DND-41 (cell line): ENCODE measurements around the gene TACO1.

ENCODE experiments used
- ATAC-seq: fragments of 200-7000 bp; cut with Tn5 transposase; 3 replicates; pipeline ENCODE4 v1.9.1; 2021; ENCODE audit warnings: low read depth; ENCODE audit not compliant: insufficient read depth
- DNase-seq: peaks from one replicate; pipeline ENCODE4 v3.0.0-alpha.2; 2020
- H2AFZ ChIP-seq: 2 replicates; pipeline ENCODE4 v1.6.0; 2012; ENCODE audit warnings: low read depth, low read length
- H3K27ac ChIP-seq: 2 replicates; pipeline ENCODE4 v1.5.1; 2012; ENCODE audit warnings: low read length, inconsistent platforms
- H3K27me3 ChIP-seq: fragments of 200-600 bp; sonication (generic); 2 replicates; pipeline ENCODE4 v1.6.0; 2012; ENCODE audit warnings: low read length, mild to moderate bottlenecking, inconsistent platforms; ENCODE audit not compliant: insufficient read depth, poor library complexity
- H3K36me3 ChIP-seq: 2 replicates; pipeline ENCODE4 v1.5.1; 2012; ENCODE audit warnings: low read length, inconsistent platforms; ENCODE audit not compliant: insufficient read depth
- H3K4me1 ChIP-seq: 2 replicates; pipeline ENCODE4 v1.5.1; 2012; ENCODE audit warnings: mild to moderate bottlenecking, low read length; ENCODE audit not compliant: insufficient read depth
- H3K4me2 ChIP-seq: 2 replicates; pipeline ENCODE4 v1.6.0; 2012; ENCODE audit warnings: mild to moderate bottlenecking, moderate library complexity, low read length, inconsistent platforms; ENCODE audit not compliant: insufficient read depth
- H3K4me3 ChIP-seq, 2 experiments: fragments of 200-600 bp in 1 of 2; shearing (Covaris generic) in 1 of 2; 2 replicates each; pipeline ENCODE4 v1.5.1; 2012 to 2016; ENCODE audit warnings: inconsistent platforms in 2 of 2, low read length in 2 of 2, mild to moderate bottlenecking in 2 of 2, low read depth in 1 of 2, moderate library complexity in 1 of 2
- H3K79me2 ChIP-seq: 2 replicates; pipeline ENCODE4 v1.6.0; 2012; ENCODE audit warnings: low read length, inconsistent platforms; ENCODE audit not compliant: insufficient read depth
- H3K9ac ChIP-seq: 2 replicates; pipeline ENCODE4 v1.6.0; 2012; ENCODE audit warnings: low read depth, mild to moderate bottlenecking, inconsistent platforms, low read length, moderate library complexity
- H3K9me3 ChIP-seq: 2 replicates; pipeline ENCODE4 v1.5.1; 2012; ENCODE audit warnings: low read length, moderate library complexity, mild to moderate bottlenecking, inconsistent platforms; ENCODE audit not compliant: insufficient read depth, severe bottlenecking
- H4K20me1 ChIP-seq: 2 replicates; pipeline ENCODE4 v1.6.0; 2012; ENCODE audit warnings: low read length; ENCODE audit not compliant: insufficient read depth
- CTCF ChIP-seq: IDR thresholded peaks from 2 replicates; pipeline ENCODE4 v1.5.1; 2012; ENCODE audit warnings: borderline replicate concordance, low read length, moderate library complexity, mild to moderate bottlenecking; ENCODE audit not compliant: poor library complexity, severe bottlenecking; ENCODE audit errors: extremely low read depth
- EZH2 ChIP-seq: IDR thresholded peaks from 3 replicates; pipeline ENCODE4 v1.6.1; 2012; ENCODE audit warnings: borderline replicate concordance, low read depth, mild to moderate bottlenecking, moderate library complexity, low read length, inconsistent platforms; ENCODE audit not compliant: severe bottlenecking

The TACO1 gene

GRCh38 chr17:63631626-63632025 is 30.9 kb downstream of the TACO1 start:
- Histone ChIP-seq H3K79me2 (peaks cover 63% of the 10 kb centered on the region), H3K4me1 (0 out of 2 replicates have a peak, but pooled peaks cover under 1% of the 10 kb centered on the region), H3K4me3 (no peak overlapping the region), H3K9me3 (no peaks in the 10 kb centered on the region), H3K9ac (no peak overlapping the region), H3K4me2 (no peak overlapping the region), H3K36me3 (peaks cover 55% of the 10 kb centered on the region), H3K27ac (no peak overlapping the region), H3K27me3 (no peaks in the 10 kb centered on the region), H4K20me1 (peaks cover 32% of the 10 kb centered on the region), H2AFZ (no peak overlapping the region)
- ATAC-seq (no peak), DNase-seq (no peak)
- TF ChIP-seq EZH2 (no peak), CTCF (no peak)

GRCh38 chr17:63633742-63634141 is 33.0 kb downstream of the TACO1 start:
- Histone ChIP-seq H3K27me3 (no peaks in the 10 kb centered on the region), H3K36me3 (peaks cover 71% of the 10 kb centered on the region), H3K27ac (no peak overlapping the region), H3K4me1 (no peaks in the 10 kb centered on the region), H3K9ac (no peak overlapping the region), H4K20me1 (peaks cover 28% of the 10 kb centered on the region), H3K4me3 (no peak overlapping the region), H3K79me2 (peaks cover 43% of the 10 kb centered on the region), H3K4me2 (no peak overlapping the region), H2AFZ (no peak overlapping the region), H3K9me3 (no peaks in the 10 kb centered on the region)
- TF ChIP-seq EZH2 (no peak), CTCF (no peak)
- DNase-seq (no peak), ATAC-seq (no peak)

GRCh38 chr17:63634163-63634562 is 33.5 kb downstream of the TACO1 start:
- Histone ChIP-seq H3K36me3 (peaks cover 74% of the 10 kb centered on the region), H3K79me2 (peaks cover 38% of the 10 kb centered on the region), H2AFZ (no peak overlapping the region), H4K20me1 (peaks cover 28% of the 10 kb centered on the region), H3K27ac (no peak overlapping the region), H3K4me2 (no peak overlapping the region), H3K4me3 (no peak overlapping the region), H3K4me1 (no peaks in the 10 kb centered on the region), H3K9ac (no peak overlapping the region), H3K27me3 (no peaks in the 10 kb centered on the region), H3K9me3 (no peaks in the 10 kb centered on the region)
- ATAC-seq (no peak), DNase-seq (no peak)
- no peak for TF ChIP-seq EZH2
- no peak for TF ChIP-seq CTCF

GRCh38 chr17:63634816-63635215 is 34.1 kb downstream of the TACO1 start:
- H3K27ac ChIP-seq, result no peak overlapping the region
- TF ChIP-seq CTCF, result no peak
- no peak for TF ChIP-seq EZH2
- no peaks in the 10 kb centered on the region for H3K4me1 ChIP-seq
- no peak for DNase-seq
- H4K20me1 ChIP-seq, result peaks cover 22% of the 10 kb centered on the region
- peaks cover 32% of the 10 kb centered on the region for H3K79me2 ChIP-seq
- H3K27me3 ChIP-seq, result no peaks in the 10 kb centered on the region
- H3K4me3 ChIP-seq, result no peak overlapping the region
- no peak overlapping the region for H3K4me2 ChIP-seq
- H2AFZ ChIP-seq, result no peak overlapping the region
- ATAC-seq, result no peak
- no peak overlapping the region for H3K9ac ChIP-seq
- no peaks in the 10 kb centered on the region for H3K9me3 ChIP-seq
- peaks cover 72% of the 10 kb centered on the region for H3K36me3 ChIP-seq
